Upper lobe of left lung (tissue), 6 donors: ENCODE data around the gene DNALI1. TPM values are rescaled to one million over a fixed set of nuclear protein-coding genes. Genes with fewer than 3 reads are reported as not detected.

Experiments used
- ATAC-seq, 2 donors: fragments of 200-7000 bp; cut with Tn5 transposase; one replicate each; pipeline ENCODE4 v1.9.1; 2022; ENCODE audit warnings: mild to moderate bottlenecking in 2 of 2, moderate library complexity in 2 of 2; ENCODE audit not compliant: low FRiP score in 2 of 2
- DNase-seq, 2 donors: peaks; one replicate each; pipeline ENCODE4 v3.0.0-alpha.2; 2019 to 2020
- H3K27ac ChIP-seq, 4 donors: fragments of 200-600 bp; sonication (generic); one replicate each; pipeline ENCODE4 v1.5.1; 2016 to 2019
- H3K27me3 ChIP-seq, 4 donors: fragments of 200-600 bp; sonication (generic); one replicate each; pipeline ENCODE4 v1.5.1; 2017 to 2019
- H3K36me3 ChIP-seq, 4 donors: fragments of 200-600 bp; sonication (generic); one replicate each; pipeline ENCODE4 v1.5.1; 2016 to 2019
- H3K4me1 ChIP-seq, 4 donors: fragments of 200-600 bp; sonication (generic); one replicate each; pipeline ENCODE4 v1.5.1; 2018 to 2019
- H3K4me3 ChIP-seq, 4 donors: fragments of 200-600 bp; sonication (generic); one replicate each; pipeline ENCODE4 v1.5.1; 2017 to 2019; ENCODE audit warnings: mild to moderate bottlenecking in 2 of 4, moderate library complexity in 1 of 4
- H3K9me3 ChIP-seq, 4 donors: fragments of 200-600 bp; sonication (generic); one replicate each; pipeline ENCODE4 v1.5.1; 2018 to 2019
- CTCF ChIP-seq, 6 experiments: fragments of 450-650 bp in 4 of 6; fragments of 200-600 bp in 2 of 6; sonication (generic) in 2 of 6; IDR thresholded peaks; one replicate each; pipeline ENCODE4 v1.5.1; 2016 to 2019; ENCODE audit warnings: antibody characterized with exemption in 6 of 6
- EP300 ChIP-seq, 4 donors: sonication (generic); formaldehyde crosslinking; IDR thresholded peaks; one replicate each; pipeline ENCODE4 v1.5.1; 2017; ENCODE audit warnings: antibody characterized with exemption in 4 of 4, control low read depth in 2 of 4
- POLR2A ChIP-seq, 4 donors: fragments of 450-650 bp; IDR thresholded peaks; one replicate each; pipeline ENCODE4 v1.5.1; 2016 to 2017; ENCODE audit warnings: antibody characterized with exemption in 4 of 4, mild to moderate bottlenecking in 2 of 4
- POLR2AphosphoS5 ChIP-seq, 2 donors: sonication (generic); formaldehyde crosslinking; IDR thresholded peaks; one replicate each; pipeline ENCODE4 v1.5.1; 2017; ENCODE audit warnings: antibody characterized with exemption in 2 of 2
- WGBS, 2 donors: methylation state at CpG; one replicate each; pipeline ENCODE4 v1.1.5; 2017 to 2018; 5-methylcytosine and 5-hydroxymethylcytosine counted together
- total RNA-seq, 6 donors: library from RNA; depleted of rRNA in 4 of 6; stranded (reverse); fragments of >200 nt in 4 of 6; gene quantifications; one replicate each; pipeline versions ENCODE4 v1.1.0 to v1.2.1, GENCODE V29; 2016 to 2021
- donor health status: DM: no; HTN: no; CAD: no; lungs with moderate emphysema.
- donor health status: DM: no; HTN: yes; CAD: no; lungs with severe emphysema.

Gene DNALI1
- total RNA-seq, 6 donors from 2014 or later = 12.3 to 41.9 (median 23.4) TPM

- Histone ChIP-seq H3K4me1 (peaks cover 0 to 5% (median 0%) of the 10 kb centered on the region in 4 donors), H3K36me3 (no peaks in the 10 kb centered on the region), H3K27me3 (no peaks in the 10 kb centered on the region), H3K4me3 (no peak overlapping the region), H3K9me3 (no peaks in the 10 kb centered on the region), H3K27ac (no peak overlapping the region)
- TF ChIP-seq POLR2AphosphoS5 (IDR thresholded peaks at IDR 0.05) (no peak), CTCF (IDR thresholded peaks at IDR 0.05) (peak in 5 of 6 experiments; percentile 24 to 65 (median 47)), POLR2A (IDR thresholded peaks at IDR 0.05) (no peak)
- peak in 1 of 2 donors; percentile 59 for ATAC-seq
- no peak for DNase-seq
- whole genome bisulfite sequencing, 2 donors = 24 to 40% methylated on average over 5 to 8 of the region's 8 CpGs
Observed at GRCh38 chr1:37602750-37603694, 46.3 kb downstream of the DNALI1 start.

- no peak overlapping the region for H3K4me3 ChIP-seq
- no peaks in the 10 kb centered on the region for H3K27me3 ChIP-seq
- no peaks in the 10 kb centered on the region for H3K36me3 ChIP-seq
- TF ChIP-seq POLR2A (IDR thresholded peaks at IDR 0.05) (no peak), CTCF (IDR thresholded peaks at IDR 0.05) (no peak), POLR2AphosphoS5 (IDR thresholded peaks at IDR 0.05) (no peak)
- peak overlapping the region in 1 of 4 donors; percentile 52 for H3K27ac ChIP-seq
- ATAC-seq (no peak), DNase-seq (no peak)
- H3K4me1 ChIP-seq = peaks cover 0 to 5% (median 0%) of the 10 kb centered on the region in 4 donors
- WGBS, 2 donors = 64 to 79% methylated on average over 10 to 12 of the region's 12 CpGs
- H3K9me3 ChIP-seq = no peaks in the 10 kb centered on the region
Observed at GRCh38 chr1:37605061-37605650, 48.4 kb downstream of the DNALI1 start.

- WGBS, 2 donors = 83 to 84% methylated on average over 6 to 9 of the region's 9 CpGs
- peak overlapping the region in 2 of 4 donors; percentile 5 to 28 for H3K4me3 ChIP-seq
- ATAC-seq = peak in 1 of 2 donors; percentile 5
Observed at GRCh38 chr1:37605806-37606474, 49.2 kb downstream of the DNALI1 start.

More at GRCh38 chr1:37605806-37606474, 49.2 kb downstream of the DNALI1 start:
- no peak for TF ChIP-seq EP300 (IDR thresholded peaks at IDR 0.05)
- TF ChIP-seq POLR2AphosphoS5 (IDR thresholded peaks at IDR 0.05) = no peak
- TF ChIP-seq CTCF (IDR thresholded peaks at IDR 0.05) = no peak
- TF ChIP-seq POLR2A (IDR thresholded peaks at IDR 0.05) = no peak
- no peak for DNase-seq
- Histone ChIP-seq H3K27ac (peak overlapping the region; percentile 15 to 61 (median 48)), H3K4me1 (peaks cover 0 to 5% (median 0%) of the 10 kb centered on the region in 4 donors), H3K27me3 (no peaks in the 10 kb centered on the region), H3K36me3 (no peaks in the 10 kb centered on the region), H3K9me3 (no peaks in the 10 kb centered on the region)
